ENCODE data around the gene CRTC3.

DNA sequence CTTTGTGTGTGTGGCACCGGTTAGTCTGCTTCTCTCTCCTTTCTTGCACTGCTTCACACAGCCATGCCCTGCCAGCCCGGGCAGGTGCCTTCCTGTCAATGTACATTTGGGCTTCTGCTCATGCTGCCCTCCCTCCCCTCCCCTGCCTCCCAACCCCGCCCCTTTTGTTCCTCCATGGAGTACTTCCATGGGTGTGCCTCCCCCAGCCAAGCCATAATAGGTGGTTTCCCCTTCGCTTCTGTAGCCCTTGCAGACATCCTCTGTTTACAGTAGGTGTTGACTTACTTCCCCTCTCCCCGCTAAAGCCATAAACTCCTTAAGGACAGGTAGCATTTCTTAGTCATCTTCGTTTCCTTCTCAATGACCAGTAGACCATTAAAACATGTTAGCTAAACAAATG lies 31.8 kb upstream of the CRTC3 start:
- TF ChIP-seq MEF2D (CRISPR knock-in tag; IDR thresholded peaks at IDR 0.05), result no peak
- no peak for TF ChIP-seq KMT2B (CRISPR knock-in tag; IDR thresholded peaks at IDR 0.05)
